Measurements from ENCODE around the gene CCDC106.

The CCDC106 gene

GRCh38 chr19:55637534-55637933 is 10.5 kb upstream of the CCDC106 start:
- no peak for DNase-seq

- no peak for DNase-seq
These were observed 9.1 kb upstream of the CCDC106 start for GRCh38 chr19:55638864-55639359.

GRCh38 chr19:55640043-55640576 is 7.9 kb upstream of the CCDC106 start:
- DNase-seq, result peak; percentile 59

GRCh38 chr19:55640577-55641425 is 7.2 kb upstream of the CCDC106 start, which contains the start of gene ZNF580:
TSS of gene ZNF580 (plus strand) at chr19:55641002. CDS start at chr19:55642509, 1,507 bp downstream.
- DNase-seq, result no peak

- DNase-seq, result no peak
These were observed 6.4 kb upstream of the CCDC106 start for GRCh38 chr19:55641426-55642152.

- no peak for DNase-seq
These were observed 5.6 kb upstream of the CCDC106 start for GRCh38 chr19:55642153-55643002.

GRCh38 chr19:55643003-55643886 is 4.8 kb upstream of the CCDC106 start, which contains the start of gene ZNF581:
TSS of gene ZNF581 (plus strand) at chr19:55643649. CDS start at chr19:55644572, 923 bp downstream.
- DNase-seq, result no peak

- no peak for DNase-seq
These were observed 4.2 kb upstream of the CCDC106 start for GRCh38 chr19:55643887-55644176.

GRCh38 chr19:55644191-55644833 is 3.7 kb upstream of the CCDC106 start:
- no peak for DNase-seq

- DNase-seq, result no peak
These were observed 3.0 kb upstream of the CCDC106 start for GRCh38 chr19:55644842-55645511.

- no peak for DNase-seq
These were observed 2.5 kb upstream of the CCDC106 start for GRCh38 chr19:55645512-55645881.

GRCh38 chr19:55646889-55647731 is 902 bp upstream of the CCDC106 start:
- no peak for DNase-seq

- no peak for DNase-seq
These were observed 714 bp downstream of the CCDC106 start for GRCh38 chr19:55648585-55649267.

GRCh38 chr19:55649268-55650125 is 1.5 kb downstream of the CCDC106 start:
- no peak for DNase-seq

- DNase-seq, result no peak
These were observed 2.1 kb downstream of the CCDC106 start for GRCh38 chr19:55650126-55650557.

- DNase-seq, result no peak
These were observed 2.7 kb downstream of the CCDC106 start for GRCh38 chr19:55650602-55651230.

- no peak for DNase-seq
These were observed 3.2 kb downstream of the CCDC106 start for GRCh38 chr19:55651236-55651635.
